IPS-NIHi11 (cell line): ENCODE data around the gene CACYBP.
A peak's percentile ranks its signal among the peaks of the same experiment; 100 is the strongest.
"Not testable (repeated sequence)": the region's sequence is repeated elsewhere in the genome, so short reads cannot be mapped to it uniquely, and the experiment has no call there.

Experiments
- DNase-seq: peaks from one replicate; pipeline ENCODE4 v3.0.0; 2012; ENCODE audit warnings: mixed read lengths, low spot score

CACYBP gene

DNA sequence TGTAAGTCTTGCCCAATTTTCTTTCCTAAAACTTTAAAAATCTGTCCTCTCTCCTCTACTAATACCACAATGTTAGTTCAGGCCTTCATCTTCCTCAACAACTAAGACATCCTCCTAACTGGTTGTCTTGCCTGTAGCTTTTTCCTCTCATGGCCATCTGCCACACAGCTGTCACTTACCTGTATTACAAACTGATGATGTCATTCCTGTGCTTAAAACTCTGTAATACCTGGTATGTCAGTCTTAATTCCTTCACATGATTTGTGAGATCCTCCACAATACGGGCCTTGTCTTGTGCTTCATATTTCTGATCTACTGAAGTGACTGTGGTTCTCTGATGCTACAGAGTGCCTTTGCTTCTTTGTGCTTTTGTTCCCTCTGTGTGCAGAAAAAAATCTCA is 13.7 kb downstream of the CACYBP start:
- no peak for DNase-seq

DNA sequence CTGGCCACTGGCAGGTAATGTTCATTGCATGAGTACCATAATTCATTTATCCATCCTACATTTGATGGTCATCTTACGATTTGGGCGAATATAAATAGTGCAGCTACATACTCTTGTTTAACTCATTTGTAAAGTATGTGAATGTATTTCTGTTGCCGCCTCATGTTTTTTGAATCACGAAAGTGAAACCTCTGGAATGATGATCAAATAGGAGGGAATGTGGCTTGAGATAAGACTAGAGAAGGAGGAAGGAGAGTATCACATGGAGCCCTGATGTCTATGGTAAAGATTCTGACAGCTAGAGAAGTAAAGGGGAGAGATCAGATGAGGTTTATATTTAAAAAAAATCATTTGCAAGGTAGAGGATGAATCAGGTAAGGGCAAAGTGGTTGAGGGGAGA is 15.5 kb downstream of the CACYBP start:
- no peak for DNase-seq

DNA sequence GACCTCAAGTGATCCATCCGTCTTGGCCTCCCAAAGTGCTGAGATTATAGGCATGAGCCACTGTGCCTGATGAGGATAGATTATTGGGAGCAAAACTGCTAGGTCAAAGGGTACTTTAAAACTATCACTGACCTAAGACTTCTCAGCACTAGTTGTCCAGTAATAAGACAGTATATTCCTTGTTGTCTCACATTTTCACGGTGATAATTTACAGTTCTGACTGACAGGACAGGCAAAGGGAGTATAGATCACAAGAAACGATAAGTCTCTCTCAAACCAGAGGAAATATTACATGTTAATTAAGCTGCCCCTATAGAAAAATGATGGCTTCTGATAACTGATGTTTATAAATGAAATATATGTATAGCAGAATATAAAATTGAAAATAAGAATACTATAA is 19.8 kb downstream of the CACYBP start:
- DNase-seq: no peak

DNA sequence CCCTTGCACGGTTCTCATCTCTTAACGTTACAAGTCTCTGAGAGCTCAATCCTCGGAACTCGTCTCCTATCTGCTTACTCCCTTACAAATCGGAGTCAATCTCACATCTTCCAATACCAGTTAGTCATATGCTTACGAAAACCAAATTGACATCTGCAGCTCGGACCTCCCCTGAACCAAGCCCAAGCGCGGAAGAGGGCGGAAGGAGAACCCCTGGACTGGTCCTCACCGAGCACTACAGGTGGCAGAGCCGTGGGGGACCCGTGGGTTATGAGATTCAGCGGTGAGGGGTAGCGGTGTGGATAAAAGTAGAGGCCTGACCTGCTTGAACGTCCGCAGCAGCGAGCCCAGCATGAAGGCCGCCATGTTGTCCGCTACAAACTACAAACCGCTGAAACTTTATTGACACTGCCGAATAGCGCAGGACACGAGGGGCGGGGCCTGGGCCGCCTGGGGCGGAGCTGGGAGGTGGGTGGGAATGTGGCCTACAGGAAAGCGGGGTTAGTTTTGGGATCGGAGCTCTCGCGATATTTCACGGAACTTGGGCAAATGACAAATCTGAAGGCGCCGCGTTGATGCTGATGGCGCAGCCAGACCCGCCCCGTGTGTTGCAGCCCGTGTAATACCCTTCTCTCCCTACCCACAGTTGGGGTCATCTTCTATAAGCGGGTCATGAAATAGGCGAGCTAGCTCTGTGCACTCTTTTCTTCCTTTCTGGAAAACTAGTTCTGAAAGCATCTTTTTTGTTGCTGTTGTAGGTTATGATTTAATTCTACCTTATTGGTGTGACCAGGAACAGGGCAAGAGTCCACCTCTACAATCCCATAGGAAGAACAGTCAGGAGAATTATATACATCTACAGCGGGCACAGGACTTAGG is 23.5 kb downstream of the CACYBP start, which contains the start of gene MRPS14:
MRPS14 (minus strand) TSS at position 383 of the 879 bp plus-strand sequence; CDS start at position 366, 17 bp downstream.
- peak; percentile 99 for DNase-seq

DNA sequence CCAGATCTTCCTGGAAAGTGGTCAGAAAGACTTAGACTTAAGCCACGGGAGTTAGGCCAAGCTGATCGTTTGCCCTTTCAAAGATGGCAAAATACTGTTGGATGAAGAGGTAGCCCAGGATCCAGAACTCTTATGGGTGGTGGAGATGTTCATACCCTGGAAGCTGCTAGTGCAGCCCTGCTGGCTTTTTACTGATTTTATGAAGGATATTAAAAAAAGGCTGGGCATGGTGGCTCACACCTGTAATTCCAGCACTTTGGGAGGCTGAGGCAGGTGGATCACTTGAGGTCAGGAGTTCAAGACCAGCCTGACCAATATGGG is 24.1 kb downstream of the CACYBP start:
- DNase-seq: not testable (repeated sequence)

DNA sequence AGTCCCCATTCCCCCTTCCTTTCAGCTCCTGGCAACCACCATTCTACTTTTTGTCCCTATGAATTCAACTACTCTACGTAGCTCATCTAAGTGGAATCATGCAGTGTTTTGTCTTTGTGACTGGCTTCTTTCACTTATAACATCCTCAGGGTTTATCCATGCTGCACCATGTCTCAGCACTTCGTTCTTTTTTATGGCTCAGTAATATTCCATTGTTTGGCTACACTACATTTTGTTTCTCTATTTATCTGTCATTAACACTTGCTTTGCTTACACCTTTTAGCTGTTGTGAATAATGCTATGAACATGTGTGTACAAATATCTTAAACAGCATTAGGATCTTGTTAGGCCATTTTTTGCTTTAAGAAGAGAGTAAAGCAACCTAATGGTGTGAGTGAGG is 25.0 kb downstream of the CACYBP start:
- no peak for DNase-seq

DNA sequence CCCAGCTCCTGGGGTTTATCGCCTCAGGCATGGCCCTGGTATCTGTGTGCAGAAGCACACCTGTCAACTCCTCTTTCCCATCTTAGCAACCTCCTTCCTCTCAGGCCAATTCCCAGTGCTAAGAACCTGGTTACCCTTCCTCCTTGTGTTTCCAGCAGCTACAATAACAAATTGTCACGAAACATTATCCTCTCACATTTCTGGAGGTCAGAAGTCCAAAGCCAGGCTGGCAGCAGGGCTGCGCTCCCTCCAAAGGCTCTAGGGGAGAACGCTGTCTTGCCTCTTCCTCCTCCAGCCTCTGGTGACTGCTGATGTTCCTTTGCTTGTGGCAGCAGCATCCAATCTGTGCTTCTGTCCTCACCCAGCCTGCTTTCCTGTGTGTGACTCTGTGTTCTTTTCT is 34.2 kb downstream of the CACYBP start:
- DNase-seq: no peak

DNA sequence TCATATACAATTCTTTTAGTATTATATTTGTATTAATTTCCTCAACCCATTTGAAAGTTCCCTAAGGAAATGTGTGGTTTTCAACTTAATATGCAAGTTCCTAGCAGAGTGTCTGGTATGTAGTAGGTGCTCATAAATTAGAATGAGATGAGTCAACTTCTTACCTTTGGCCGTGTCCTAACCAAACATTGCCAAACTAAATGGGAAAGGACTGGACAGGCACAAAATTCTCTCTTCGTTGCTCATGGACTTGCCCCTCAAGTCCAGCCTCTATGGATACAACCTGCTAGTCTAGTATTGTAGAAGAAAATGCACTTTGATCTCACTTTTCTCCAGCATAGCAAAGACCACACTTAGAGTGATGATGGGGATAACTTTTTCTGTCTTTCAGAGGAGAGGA is 35.0 kb downstream of the CACYBP start:
- no peak for DNase-seq

DNA sequence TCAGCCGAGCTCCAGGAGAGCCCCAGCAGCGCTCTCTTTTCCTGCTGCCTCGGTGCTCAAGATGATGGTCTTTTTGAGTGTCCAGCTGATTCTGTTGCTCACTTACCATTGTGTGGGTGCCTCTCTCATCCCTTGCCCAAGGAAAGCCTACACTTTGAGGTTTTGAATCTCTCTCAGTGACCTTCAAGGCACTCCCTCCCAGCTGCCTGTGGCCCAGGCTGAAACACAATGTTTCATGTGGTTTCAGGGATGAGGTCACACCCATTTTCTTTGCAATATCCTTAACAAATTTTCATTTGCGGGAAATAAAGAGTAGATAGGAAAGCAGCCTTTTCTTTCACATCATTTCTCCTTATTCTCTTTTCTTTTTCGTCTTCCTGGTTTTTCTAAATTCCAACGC is 36.1 kb downstream of the CACYBP start:
- DNase-seq: no peak

DNA sequence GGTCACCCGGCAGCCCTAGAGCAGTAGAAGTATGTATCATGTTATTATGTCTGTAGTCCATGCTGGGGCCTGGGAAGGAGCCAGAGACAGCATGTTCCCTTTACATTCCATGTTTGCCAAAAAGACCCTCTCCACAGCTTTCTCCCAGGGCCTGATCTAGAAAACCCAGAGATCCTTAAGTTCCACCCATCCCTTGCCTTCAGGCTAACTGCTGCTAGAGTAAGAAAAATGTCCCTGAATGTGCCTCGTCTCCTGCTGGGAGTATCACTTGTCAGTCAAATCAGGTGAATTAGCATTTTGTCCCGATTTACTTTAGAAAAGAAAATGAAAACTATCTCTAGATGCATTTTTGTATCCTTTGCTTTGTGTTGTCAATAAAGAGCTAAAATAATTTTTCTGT is 36.7 kb downstream of the CACYBP start:
- DNase-seq: no peak

DNA sequence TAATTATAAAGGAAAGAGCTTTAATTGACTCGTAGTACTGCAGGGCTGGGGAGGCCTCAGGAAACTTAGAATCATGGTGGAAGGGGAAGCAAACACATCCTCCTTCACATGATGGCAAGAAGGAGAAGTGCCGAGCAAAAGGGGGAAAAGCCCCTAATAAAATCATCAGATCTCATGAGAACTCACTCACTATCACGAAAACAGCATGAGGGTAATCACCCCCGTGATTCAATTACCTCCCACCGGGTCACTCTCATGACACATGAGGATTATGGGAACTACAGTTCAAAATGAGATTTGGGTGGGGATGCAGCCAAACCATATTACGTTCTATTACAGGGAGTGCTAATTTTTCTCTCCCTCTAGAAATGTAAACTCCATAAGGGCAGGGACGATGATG is 37.7 kb downstream of the CACYBP start:
- DNase-seq: no peak

DNA sequence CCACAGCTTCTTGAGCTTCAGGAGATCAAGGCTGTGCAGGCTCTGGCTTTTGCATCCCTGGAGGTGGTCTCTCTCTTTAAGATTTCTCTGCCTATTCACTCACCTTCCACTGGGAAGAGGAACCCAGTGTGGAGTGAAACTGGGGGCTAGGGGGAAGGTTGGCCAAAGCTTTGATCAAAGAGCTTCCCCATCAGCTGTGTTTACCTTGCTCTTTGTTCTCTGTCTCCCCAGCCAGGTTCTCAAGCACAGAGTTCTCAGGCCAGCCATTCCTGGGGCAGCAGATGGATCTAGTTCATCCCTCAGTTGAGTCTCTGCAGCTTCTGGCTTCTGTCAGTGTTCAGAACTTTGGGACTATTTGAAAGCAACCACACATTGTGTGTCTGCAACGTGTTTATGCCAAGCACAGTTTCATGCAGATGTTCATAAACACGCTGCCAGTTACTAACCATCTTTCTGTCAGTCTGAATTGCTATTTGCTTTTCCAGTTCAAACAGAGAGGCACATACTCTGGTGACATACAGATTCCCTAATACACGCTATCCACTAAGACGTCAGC is 40.7 kb downstream of the CACYBP start:
- DNase-seq: no peak

DNA sequence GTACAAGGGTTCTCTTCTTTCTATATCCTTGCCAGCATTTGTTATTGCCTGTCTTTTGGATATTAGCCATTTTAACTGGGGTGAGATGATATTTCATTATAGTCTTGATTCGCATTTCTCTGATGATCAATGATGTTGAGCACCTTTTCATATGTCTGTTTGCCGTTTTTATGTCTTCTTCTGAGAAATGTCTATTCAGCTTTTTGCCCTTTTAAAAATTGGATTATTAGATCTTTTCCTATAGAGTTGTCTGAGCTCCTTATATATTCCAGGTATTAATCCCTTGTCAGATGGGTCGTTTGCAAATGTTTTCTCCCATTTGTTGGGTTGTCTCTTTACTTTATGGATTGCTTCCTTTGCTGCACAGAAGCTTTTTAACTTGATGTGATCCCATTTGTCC is 42.9 kb downstream of the CACYBP start:
- DNase-seq: no peak

DNA sequence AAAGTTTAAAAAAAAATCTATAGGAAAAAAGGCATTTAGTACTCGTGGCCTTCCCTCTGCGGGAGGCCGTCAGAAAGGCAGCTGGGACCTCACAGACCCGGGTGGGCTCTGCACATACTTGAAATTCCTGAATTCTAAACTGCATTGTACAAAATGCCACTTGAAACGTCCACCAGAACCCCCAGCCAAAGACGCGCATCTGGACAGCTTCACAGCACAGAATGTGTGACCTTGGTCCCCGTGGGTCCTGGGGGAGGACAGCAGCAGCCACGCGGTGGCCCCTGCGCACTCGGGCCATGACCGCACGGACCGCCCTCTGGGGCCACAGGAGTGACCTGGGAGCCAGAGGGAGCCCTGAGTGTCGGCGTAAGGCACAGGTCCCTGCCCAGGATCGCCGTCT is 44.1 kb downstream of the CACYBP start:
- DNase-seq: no peak

DNA sequence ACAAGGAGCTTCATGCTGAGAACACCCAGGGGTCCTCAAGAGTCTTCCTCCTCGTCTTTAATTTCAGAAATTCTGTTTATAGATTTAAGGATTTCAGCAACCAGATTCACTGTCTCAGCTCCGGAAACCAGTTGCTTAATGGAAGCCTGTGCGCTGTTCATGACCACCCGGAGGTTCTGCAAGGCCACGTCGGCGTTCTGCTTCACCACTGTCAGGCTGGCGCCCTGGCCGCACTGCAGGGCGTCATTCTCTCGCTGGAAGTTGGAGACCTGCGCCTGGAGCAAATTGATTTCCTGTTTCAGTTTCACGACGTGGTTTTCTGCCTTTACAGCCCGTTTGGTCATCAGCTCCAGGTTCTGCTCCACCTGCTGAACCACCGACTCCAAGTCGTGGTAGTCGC is 44.8 kb downstream of the CACYBP start:
- not testable (repeated sequence) for DNase-seq

DNA sequence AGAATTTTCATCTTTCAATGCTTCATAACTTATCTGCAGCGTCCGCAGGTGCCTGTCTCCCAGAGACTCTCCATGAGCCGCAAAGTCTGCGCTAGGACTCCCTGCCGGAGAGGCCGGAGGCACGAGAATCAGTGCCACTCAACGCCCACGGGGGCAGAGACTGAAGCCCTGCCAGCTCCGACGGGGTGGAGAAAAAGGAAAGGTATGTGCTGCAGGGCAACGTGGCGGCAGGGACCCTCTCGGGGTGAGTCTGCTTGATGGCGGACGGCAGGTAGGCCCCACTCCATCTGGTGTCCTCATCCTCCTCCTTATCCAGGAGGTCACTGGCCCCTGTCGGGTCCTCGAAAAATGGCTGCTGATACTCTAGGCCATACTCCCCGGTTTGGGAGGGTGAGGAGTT is 45.4 kb downstream of the CACYBP start:
- DNase-seq: no peak

DNA sequence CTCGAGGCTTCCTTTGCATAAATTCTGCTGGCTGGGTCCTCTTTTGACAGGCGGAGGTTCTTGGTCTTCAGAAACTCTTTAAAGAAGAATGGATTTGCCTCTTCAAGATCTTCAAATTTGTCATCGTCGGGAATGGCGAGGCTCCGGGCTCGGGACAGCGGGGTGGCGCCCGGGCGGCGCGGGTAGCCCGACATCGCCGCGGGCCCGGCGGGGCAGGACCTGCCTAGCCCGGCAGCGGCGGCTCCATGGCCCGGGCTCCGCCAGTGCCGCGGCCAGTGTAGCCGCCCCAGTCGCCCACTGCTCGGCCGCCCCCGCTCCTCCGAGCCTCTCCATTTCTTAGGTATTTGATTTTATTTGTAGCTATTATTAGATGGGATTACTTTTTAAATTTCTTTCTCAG is 45.8 kb downstream of the CACYBP start:
- no peak for DNase-seq

DNA sequence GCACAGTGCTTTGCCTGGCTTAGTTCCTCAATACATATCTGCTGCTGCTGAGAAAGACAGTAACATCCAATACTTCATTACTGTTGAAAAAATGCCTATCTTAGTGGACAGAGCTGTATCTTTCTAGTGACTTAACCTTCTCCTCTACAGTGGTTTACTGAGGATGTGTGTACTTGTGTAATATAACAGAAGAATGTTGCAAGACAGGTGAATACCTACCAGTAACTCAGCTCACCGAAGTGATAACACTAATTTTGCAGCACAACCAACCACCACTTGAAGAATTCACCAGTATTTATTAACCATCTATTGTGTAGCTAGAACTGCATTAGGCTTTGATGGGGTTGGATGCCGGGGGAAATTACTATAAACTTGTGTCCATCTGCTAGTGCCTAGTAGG is 51.2 kb downstream of the CACYBP start:
- DNase-seq: no peak

DNA sequence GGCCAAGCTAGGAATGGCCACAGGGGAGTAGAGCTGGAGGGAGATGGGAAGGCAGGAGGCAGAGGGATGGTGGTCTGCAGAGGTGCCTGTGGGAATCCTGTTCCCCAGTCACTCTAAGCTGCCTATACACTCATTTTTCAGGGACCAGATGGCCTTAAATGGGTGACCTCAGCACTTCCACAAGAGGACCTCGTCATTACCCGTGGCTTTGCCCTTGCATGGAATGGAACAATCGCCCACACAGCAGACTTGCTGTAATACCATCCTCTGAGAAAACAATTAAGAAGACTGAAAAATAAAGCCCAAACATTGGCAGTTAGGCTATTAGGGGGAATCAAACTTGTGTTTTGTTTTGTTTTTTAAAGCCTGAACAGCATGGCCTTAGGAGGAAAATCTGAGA is 55.0 kb downstream of the CACYBP start:
- no peak for DNase-seq
